Stimulated activated naive B cell treated with anti-CD40 and anti-IgM and Interleukin-4, amounts not matched to agents 10 μg/mL and 1 μg/mL and 100 μg/mL, for 72 hours (primary cell): Measurements from ENCODE around the gene PRKAR1A.
"Not testable (repeated sequence)": the region's sequence is repeated elsewhere in the genome, so short reads cannot be mapped to it uniquely, and the experiment has no call there.

Experiments
- ATAC-seq, 2 donors: fragments of 150-1000 bp; cut with Tn5 transposase; replicated peaks; 2 replicates each; pipeline ENCODE4 v1.10.0; 2021; ENCODE audit warnings: moderate library complexity in 1 of 2
- DNase-seq: peaks from one replicate; pipeline ENCODE4 v3.0.0; 2021
- H3K27ac Mint-ChIP-seq: one replicate; pipeline ENCODE4 v1.8.0; 2022; ENCODE audit warnings: mild to moderate bottlenecking, mixed read lengths
- H3K27me3 Mint-ChIP-seq, 2 donors: one replicate each; pipeline ENCODE4 v1.8.0; 2022; ENCODE audit warnings: mixed read lengths in 2 of 2
- H3K36me3 Mint-ChIP-seq, 2 donors: one replicate each; pipeline ENCODE4 v1.8.0; 2022; ENCODE audit warnings: mixed read lengths in 2 of 2, mild to moderate bottlenecking in 1 of 2
- H3K4me1 Mint-ChIP-seq, 2 donors: one replicate each; pipeline ENCODE4 v1.8.0; 2022; ENCODE audit warnings: mixed read lengths in 2 of 2, mild to moderate bottlenecking in 1 of 2
- H3K4me3 Mint-ChIP-seq, 2 donors: one replicate each; pipeline ENCODE4 v1.8.0; 2022; ENCODE audit warnings: mild to moderate bottlenecking in 2 of 2, mixed read lengths in 2 of 2, moderate library complexity in 1 of 2
- H3K9me3 Mint-ChIP-seq, 2 donors: one replicate each; pipeline ENCODE4 v1.8.0; 2022; ENCODE audit warnings: mixed read lengths in 2 of 2, mild to moderate bottlenecking in 1 of 2

Gene PRKAR1A

GRCh38 chr17:68512247-68512959 is at the start of gene PRKAR1A:
Gene PRKAR1A, plus strand, starts transcription at chr17:68512430. Its CDS starts 2,970 bp downstream, at chr17:68515400.
- no peaks in the 10 kb centered on the region for H3K9me3 Mint-ChIP-seq
- H3K27ac Mint-ChIP-seq, result peak within 1 kb of the TSS; percentile 98
- H3K36me3 Mint-ChIP-seq, result peaks cover 18 to 26% of the 10 kb centered on the region in 2 donors
- peaks cover 16 to 58% of the 10 kb centered on the region in 2 donors for H3K4me1 Mint-ChIP-seq
- H3K27me3 Mint-ChIP-seq, result no peaks in the 10 kb centered on the region
- ATAC-seq (peak; percentile 88 to 90), DNase-seq (peak; percentile 89)
- H3K4me3 Mint-ChIP-seq, result peak within 1 kb of the TSS; percentile 95 to 96

GRCh38 chr17:68463211-68464019 is 48.8 kb upstream of the PRKAR1A start:
- ATAC-seq, result no peak
- Mint-ChIP-seq H3K27me3 (peaks cover 0 to 6% of the 10 kb centered on the region in 2 donors), H3K4me1 (peaks cover 19 to 24% of the 10 kb centered on the region in 2 donors), H3K27ac (no peak overlapping the region), H3K9me3 (no peaks in the 10 kb centered on the region), H3K4me3 (no peak overlapping the region), H3K36me3 (no peaks in the 10 kb centered on the region)
- no peak for DNase-seq

GRCh38 chr17:68468334-68468733 is 43.9 kb upstream of the PRKAR1A start:
- Mint-ChIP-seq H3K27ac (no peak overlapping the region), H3K4me3 (no peak overlapping the region), H3K9me3 (no peaks in the 10 kb centered on the region), H3K4me1 (peaks cover 5 to 17% of the 10 kb centered on the region in 2 donors), H3K27me3 (peaks cover 8 to 15% of the 10 kb centered on the region in 2 donors), H3K36me3 (no peaks in the 10 kb centered on the region)
- ATAC-seq (no peak), DNase-seq (no peak)

- Mint-ChIP-seq H3K9me3 (no peaks in the 10 kb centered on the region), H3K27me3 (peaks cover 8 to 15% of the 10 kb centered on the region in 2 donors), H3K36me3 (no peaks in the 10 kb centered on the region), H3K4me1 (peaks cover 5 to 17% of the 10 kb centered on the region in 2 donors), H3K4me3 (no peak overlapping the region), H3K27ac (no peak overlapping the region)
- ATAC-seq, result no peak
- DNase-seq, result no peak
Measured at GRCh38 chr17:68468788-68469187, 43.4 kb upstream of the PRKAR1A start.

GRCh38 chr17:68470961-68471360 is 41.3 kb upstream of the PRKAR1A start:
- Mint-ChIP-seq H3K27me3 (peaks cover 8 to 15% of the 10 kb centered on the region in 2 donors), H3K4me1 (peaks cover 2 to 11% of the 10 kb centered on the region in 2 donors), H3K9me3 (no peaks in the 10 kb centered on the region), H3K36me3 (no peaks in the 10 kb centered on the region), H3K27ac (no peak overlapping the region), H3K4me3 (no peak overlapping the region)
- ATAC-seq (no peak), DNase-seq (no peak)

GRCh38 chr17:68480885-68481284 is 31.3 kb upstream of the PRKAR1A start:
- no peak for ATAC-seq
- Mint-ChIP-seq H3K4me3 (no peak overlapping the region), H3K4me1 (peaks cover 0 to 7% of the 10 kb centered on the region in 2 donors), H3K9me3 (peaks cover 6% of the 10 kb centered on the region in 2 donors), H3K27ac (no peak overlapping the region), H3K36me3 (peaks cover 5 to 7% of the 10 kb centered on the region in 2 donors), H3K27me3 (peaks cover 7 to 11% of the 10 kb centered on the region in 2 donors)
- no peak for DNase-seq

- no peak for ATAC-seq
- no peak for DNase-seq
- Mint-ChIP-seq H3K4me1 (peaks cover 0 to 18% of the 10 kb centered on the region in 2 donors), H3K9me3 (peaks cover 6% of the 10 kb centered on the region in 2 donors), H3K4me3 (no peak overlapping the region), H3K27me3 (peaks cover 7 to 11% of the 10 kb centered on the region in 2 donors), H3K36me3 (peaks cover 5 to 7% of the 10 kb centered on the region in 2 donors), H3K27ac (no peak overlapping the region)
Measured at GRCh38 chr17:68482576-68483041, 29.6 kb upstream of the PRKAR1A start.

- Mint-ChIP-seq H3K9me3 (peaks cover 2 to 3% of the 10 kb centered on the region in 2 donors), H3K27me3 (peaks cover 3 to 7% of the 10 kb centered on the region in 2 donors), H3K36me3 (peaks cover 2 to 3% of the 10 kb centered on the region in 2 donors), H3K4me3 (no peak overlapping the region), H3K4me1 (peaks cover 4 to 27% of the 10 kb centered on the region in 2 donors), H3K27ac (no peak overlapping the region)
- ATAC-seq, result no peak
- DNase-seq, result no peak
Measured at GRCh38 chr17:68484458-68484857, 27.8 kb upstream of the PRKAR1A start.

GRCh38 chr17:68489919-68490318 is 22.3 kb upstream of the PRKAR1A start:
- H3K9me3 Mint-ChIP-seq, result no peaks in the 10 kb centered on the region
- no peak overlapping the region for H3K4me3 Mint-ChIP-seq
- H3K27ac Mint-ChIP-seq, result no peak overlapping the region
- peaks cover 13 to 49% of the 10 kb centered on the region in 2 donors for H3K4me1 Mint-ChIP-seq
- DNase-seq (no peak), ATAC-seq (no peak)
- no peaks in the 10 kb centered on the region for H3K36me3 Mint-ChIP-seq
- no peaks in the 10 kb centered on the region for H3K27me3 Mint-ChIP-seq

GRCh38 chr17:68491381-68492231 is 20.6 kb upstream of the PRKAR1A start:
- H3K4me3 Mint-ChIP-seq, result no peak overlapping the region
- peak; percentile 44 for DNase-seq
- peak overlapping the region; percentile 1 for H3K27ac Mint-ChIP-seq

GRCh38 chr17:68492394-68493054 is 19.7 kb upstream of the PRKAR1A start:
- not testable (repeated sequence) for H3K36me3 Mint-ChIP-seq, H3K27me3 Mint-ChIP-seq, ATAC-seq, H3K9me3 Mint-ChIP-seq, DNase-seq, H3K4me3 Mint-ChIP-seq, H3K27ac Mint-ChIP-seq
- H3K4me1 Mint-ChIP-seq, result peaks cover 15 to 35% of the 10 kb centered on the region in 2 donors

More at GRCh38 chr17:68491381-68492231, 20.6 kb upstream of the PRKAR1A start:
- peaks cover 13 to 35% of the 10 kb centered on the region in 2 donors for H3K4me1 Mint-ChIP-seq
- H3K27me3 Mint-ChIP-seq, result no peaks in the 10 kb centered on the region
- H3K9me3 Mint-ChIP-seq, result no peaks in the 10 kb centered on the region
- ATAC-seq, result peak; percentile 79 to 84
- H3K36me3 Mint-ChIP-seq, result no peaks in the 10 kb centered on the region

- no peak overlapping the region for H3K4me3 Mint-ChIP-seq
- H3K36me3 Mint-ChIP-seq, result peaks cover 2 to 4% of the 10 kb centered on the region in 2 donors
- ATAC-seq (no peak), DNase-seq (no peak)
- peaks cover 27 to 44% of the 10 kb centered on the region in 2 donors for H3K4me1 Mint-ChIP-seq
- peaks cover 1 to 3% of the 10 kb centered on the region in 2 donors for H3K9me3 Mint-ChIP-seq
- H3K27ac Mint-ChIP-seq, result no peak overlapping the region
- H3K27me3 Mint-ChIP-seq, result no peaks in the 10 kb centered on the region
Measured at GRCh38 chr17:68495081-68495480, 17.1 kb upstream of the PRKAR1A start.

GRCh38 chr17:68497885-68498319 is 14.3 kb upstream of the PRKAR1A start:
- Mint-ChIP-seq H3K4me3 (peak overlapping the region; percentile 19 to 38), H3K27ac (peak overlapping the region; percentile 82), H3K27me3 (peaks cover 0 to 3% of the 10 kb centered on the region in 2 donors), H3K36me3 (peaks cover 11 to 12% of the 10 kb centered on the region in 2 donors), H3K9me3 (peaks cover 5 to 10% of the 10 kb centered on the region in 2 donors), H3K4me1 (peaks cover 22 to 25% of the 10 kb centered on the region in 2 donors)
- DNase-seq (peak; percentile 54), ATAC-seq (peak; percentile 96)
